HG03095 (cell line): ENCODE data around the gene ZBTB8A.

Source experiments
- ATAC-seq: cut with Tn5 transposase; IDR thresholded peaks from one replicate; pipeline ENCODE4 v1.9.1; 2021; ENCODE audit warnings: moderate library complexity; ENCODE audit not compliant: unreplicated experiment

The ZBTB8A gene

GRCh38 chr1:32651461-32652073, 112.3 kb downstream of the ZBTB8A start:
- ATAC-seq = peak; percentile 21

DNA sequence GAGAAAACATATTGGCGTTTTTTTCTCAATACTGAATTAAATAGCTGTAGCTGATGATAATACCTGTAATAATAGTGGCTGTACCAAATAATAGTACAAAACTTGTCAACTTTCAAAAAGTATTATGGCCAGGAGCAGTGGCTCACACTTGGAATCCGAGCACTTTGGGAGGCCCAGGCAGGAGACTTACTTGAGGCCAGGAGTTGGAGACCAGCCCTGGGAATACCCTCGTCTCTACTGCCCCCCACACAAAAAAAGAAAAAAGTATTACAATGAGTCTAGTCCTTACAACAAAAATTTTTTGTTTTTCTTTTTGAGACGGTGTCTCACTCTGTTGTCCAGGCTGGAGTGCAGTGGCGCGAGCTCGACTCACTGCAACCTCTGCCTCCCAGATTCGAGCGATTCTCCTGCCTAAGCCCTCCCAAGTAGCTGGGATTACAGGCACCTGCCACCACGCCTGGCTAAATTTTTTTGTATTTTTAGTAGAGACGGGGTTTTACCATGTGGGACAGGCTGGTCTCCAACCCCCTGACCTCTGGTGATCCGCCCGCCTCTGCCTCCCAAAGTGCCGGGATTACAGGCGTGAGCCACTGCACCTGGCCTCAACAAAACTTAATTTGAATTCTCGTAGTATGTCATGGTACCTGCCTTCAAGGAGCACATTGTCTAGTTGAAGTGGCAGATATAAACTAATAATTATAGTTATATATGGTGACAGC, 113.2 kb downstream of the ZBTB8A start:
- ATAC-seq = no peak
